PC-3 (cell line): ENCODE data around the gene EFTUD2.

Experiments used
- EZH2 ChIP-seq: fragments of 300-600 bp; sonication (generic); IDR thresholded peaks from one replicate; pipeline ENCODE4 v1.6.1; 2017; ENCODE audit warnings: antibody characterized with exemption, mild to moderate bottlenecking, low read length; ENCODE audit not compliant: unreplicated experiment
- EZH2phosphoT487 ChIP-seq: fragments of 300-600 bp; sonication (generic); IDR thresholded peaks from 2 replicates; pipeline ENCODE4 v1.6.1; 2018; ENCODE audit warnings: mild to moderate bottlenecking, antibody characterized with exemption, low read length, borderline replicate concordance
- TF ChIP-seq, protein P1 (sequence below): fragments of 300-600 bp; sonication (generic); conservative IDR thresholded peaks from 2 replicates; pipeline ENCODE4 v1.5.1; 2017; ENCODE audit warnings: antibody characterized with exemption, low read depth, mild to moderate bottlenecking, low read length

DNA sequence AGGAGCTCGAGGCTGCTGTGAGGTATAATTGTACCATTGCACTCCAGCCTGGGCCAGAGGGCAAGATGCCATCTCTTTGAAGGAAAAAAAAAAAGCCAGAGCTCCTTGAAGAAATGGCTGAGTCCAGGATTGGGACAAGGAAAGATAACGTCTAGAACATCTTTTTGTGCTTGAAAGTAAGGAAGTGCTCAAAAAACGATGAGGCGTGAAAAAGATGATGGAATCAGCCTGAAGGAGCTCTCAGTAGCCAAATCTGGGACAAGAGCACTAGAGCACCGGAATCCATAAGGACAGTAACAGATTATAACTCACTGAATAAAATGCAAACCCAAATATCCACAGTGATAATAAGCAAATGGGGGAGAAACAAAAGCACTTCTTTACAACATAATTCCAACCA, 22.1 kb downstream of the EFTUD2 start:
- TF ChIP-seq EZH2: no peak
- TF ChIP-seq, protein P1, sequence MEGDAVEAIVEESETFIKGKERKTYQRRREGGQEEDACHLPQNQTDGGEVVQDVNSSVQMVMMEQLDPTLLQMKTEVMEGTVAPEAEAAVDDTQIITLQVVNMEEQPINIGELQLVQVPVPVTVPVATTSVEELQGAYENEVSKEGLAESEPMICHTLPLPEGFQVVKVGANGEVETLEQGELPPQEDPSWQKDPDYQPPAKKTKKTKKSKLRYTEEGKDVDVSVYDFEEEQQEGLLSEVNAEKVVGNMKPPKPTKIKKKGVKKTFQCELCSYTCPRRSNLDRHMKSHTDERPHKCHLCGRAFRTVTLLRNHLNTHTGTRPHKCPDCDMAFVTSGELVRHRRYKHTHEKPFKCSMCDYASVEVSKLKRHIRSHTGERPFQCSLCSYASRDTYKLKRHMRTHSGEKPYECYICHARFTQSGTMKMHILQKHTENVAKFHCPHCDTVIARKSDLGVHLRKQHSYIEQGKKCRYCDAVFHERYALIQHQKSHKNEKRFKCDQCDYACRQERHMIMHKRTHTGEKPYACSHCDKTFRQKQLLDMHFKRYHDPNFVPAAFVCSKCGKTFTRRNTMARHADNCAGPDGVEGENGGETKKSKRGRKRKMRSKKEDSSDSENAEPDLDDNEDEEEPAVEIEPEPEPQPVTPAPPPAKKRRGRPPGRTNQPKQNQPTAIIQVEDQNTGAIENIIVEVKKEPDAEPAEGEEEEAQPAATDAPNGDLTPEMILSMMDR: no peak
- TF ChIP-seq EZH2phosphoT487: no peak
